ENCODE measurements around the gene MYL5.
A peak's percentile ranks its signal among the peaks of the same experiment; 100 is the strongest.

The MYL5 gene

GRCh38 chr4:655464-656151, 18.7 kb upstream of the MYL5 start:
- ChIA-PET CTCF (no interaction called here), POLR2A (no interaction called here)
- TF ChIP-seq KLF8 (tag by site-specific recombination; IDR thresholded peaks at IDR 0.05), result no peak
- peak; percentile 72 for TF ChIP-seq ZNF341 (tag by site-specific recombination; IDR thresholded peaks at IDR 0.05; ENCODE audit: low read depth)
- TF ChIP-seq ZNF274 (IDR thresholded peaks at IDR 0.05; ENCODE audit: low read length), result no peak
- TF ChIP-seq ZNF274 (tag by site-specific recombination; IDR thresholded peaks at IDR 0.05; ENCODE audit: borderline replicate concordance), result no peak
- Histone ChIP-seq H3K9me3 (ENCODE audit: control insufficient read depth, insufficient read depth, low read depth, low read length) (no peaks in the 10 kb centered on the region), H3K4me3 (ENCODE audit: low read depth, low read length) (no peak overlapping the region), H3K36me3 (ENCODE audit: control insufficient read depth in 2 of 2, insufficient read depth in 1 of 2, low read length in 2 of 2) (no peaks in the 10 kb centered on the region), H3K27ac (ENCODE audit: extremely low read depth, low read depth, low read length) (no peak overlapping the region), H3K4me1 (ENCODE audit: control insufficient read depth, insufficient read depth, low read length) (no peaks in the 10 kb centered on the region)

GRCh38 chr4:656436-657337, 17.7 kb upstream of the MYL5 start:
- Histone ChIP-seq H3K4me1 (ENCODE audit: control insufficient read depth, insufficient read depth, low read length) (no peaks in the 10 kb centered on the region), H3K27ac (ENCODE audit: extremely low read depth, low read depth, low read length) (no peak overlapping the region), H3K4me3 (ENCODE audit: low read depth, low read length) (no peak overlapping the region), H3K9me3 (ENCODE audit: control insufficient read depth, insufficient read depth, low read depth, low read length) (no peaks in the 10 kb centered on the region), H3K36me3 (ENCODE audit: control insufficient read depth in 2 of 2, insufficient read depth in 1 of 2, low read length in 2 of 2) (no peaks in the 10 kb centered on the region)
- POLR2A ChIA-PET, result no interaction called here
- CTCF ChIA-PET, result no interaction called here
- TF ChIP-seq SCRT1 (tag by site-specific recombination; IDR thresholded peaks at IDR 0.05; ENCODE audit: borderline replicate concordance), result no peak
- no peak for TF ChIP-seq ZNF518A (tag by site-specific recombination; conservative IDR thresholded peaks at IDR 0.05; ENCODE audit: low read depth)
- no peak for TF ChIP-seq ZNF416 (tag by site-specific recombination; IDR thresholded peaks at IDR 0.05)
- no peak for TF ChIP-seq ZNF449 (tag by site-specific recombination; IDR thresholded peaks at IDR 0.05)
- TF ChIP-seq ZFHX2 (tag by site-specific recombination; conservative IDR thresholded peaks at IDR 0.05), result peak; percentile 33
- no peak for TF ChIP-seq ZNF350 (tag by site-specific recombination; IDR thresholded peaks at IDR 0.05)

- no peaks in the 10 kb centered on the region for H3K9me3 ChIP-seq (ENCODE audit: control insufficient read depth, insufficient read depth, low read depth, low read length)
- no peaks in the 10 kb centered on the region for H3K4me1 ChIP-seq (ENCODE audit: control insufficient read depth, insufficient read depth, low read length)
- ChIA-PET POLR2A (no interaction called here), CTCF (no interaction called here)
- no peak overlapping the region for H3K4me3 ChIP-seq (ENCODE audit: low read depth, low read length)
- H3K27ac ChIP-seq (ENCODE audit: extremely low read depth, low read depth, low read length), result no peak overlapping the region
- H3K36me3 ChIP-seq (ENCODE audit: control insufficient read depth in 2 of 2, insufficient read depth in 1 of 2, low read length in 2 of 2), result no peaks in the 10 kb centered on the region
- no peak for TF ChIP-seq PATZ1 (tag by site-specific recombination; IDR thresholded peaks at IDR 0.05)
- TF ChIP-seq IKZF3 (tag by site-specific recombination; IDR thresholded peaks at IDR 0.05), result no peak
- TF ChIP-seq ZNF785 (tag by site-specific recombination; IDR thresholded peaks at IDR 0.05), result no peak
- TF ChIP-seq ZNF335 (tag by site-specific recombination; conservative IDR thresholded peaks at IDR 0.05), result no peak
- TF ChIP-seq RBAK (tag by site-specific recombination; IDR thresholded peaks at IDR 0.05), result no peak
- TF ChIP-seq ZNF571 (tag by site-specific recombination; IDR thresholded peaks at IDR 0.05), result no peak
- no peak for TF ChIP-seq KLF10 (tag by site-specific recombination; IDR thresholded peaks at IDR 0.05)
- TF ChIP-seq ZNF843 (tag by site-specific recombination; IDR thresholded peaks at IDR 0.05), result no peak
These were observed 17.0 kb upstream of the MYL5 start for GRCh38 chr4:657338-657833.

Data from HEK293 (cell line).